Prostate gland (tissue), 2 donors: ENCODE measurements around the gene SHISA5. TPM values are rescaled to one million over a fixed set of nuclear protein-coding genes. Genes with fewer than 3 reads are reported as not detected.
"Not testable (repeated sequence)": the region's sequence is repeated elsewhere in the genome, so short reads cannot be mapped to it uniquely, and the experiment has no call there.

ENCODE experiments used
- DNase-seq: peaks from one replicate; pipeline ENCODE4 v3.0.0-alpha.2; 2019; ENCODE audit warnings: low spot score
- H3K27ac ChIP-seq, 2 donors: fragments of 200-600 bp; sonication (generic); 2 replicates each; pipeline ENCODE4 v1.5.1; 2017 to 2019
- H3K27me3 ChIP-seq: fragments of 200-600 bp; sonication (generic); replicated peaks from 2 replicates; pipeline ENCODE4 v1.5.1; 2019; ENCODE audit not compliant: insufficient read depth
- H3K36me3 ChIP-seq, 2 donors: fragments of 200-600 bp; sonication (generic); 1 replicate in 1 of 2; 2 replicates in 1 of 2; pipeline versions ENCODE4 v1.5.1 to v1.8.1; 2017 to 2019
- H3K4me1 ChIP-seq: fragments of 200-600 bp; sonication (generic); replicated peaks from 2 replicates; pipeline ENCODE4 v1.5.1; 2019
- H3K4me3 ChIP-seq, 2 donors: fragments of 200-600 bp; sonication (generic); 2 replicates each; pipeline ENCODE4 v1.5.1; 2017 to 2019
- H3K9me3 ChIP-seq: fragments of 200-600 bp; sonication (generic); 2 replicates; pipeline ENCODE4 v1.5.1; 2017
- POLR2A ChIP-seq: fragments of 450-650 bp; IDR thresholded peaks from one replicate; pipeline ENCODE4 v1.6.1; 2016; ENCODE audit warnings: antibody characterized with exemption, mild to moderate bottlenecking
- POLR2AphosphoS5 ChIP-seq: sonication (generic); formaldehyde crosslinking; IDR thresholded peaks from one replicate; pipeline ENCODE4 v1.6.1; 2017; ENCODE audit warnings: antibody characterized with exemption
- WGBS: methylation state at CpG from one replicate; pipeline ENCODE4 v1.1.5; 2018; 5-methylcytosine and 5-hydroxymethylcytosine counted together
- intact Hi-C: fragments of 100-400 bp; cut with DNase I; formaldehyde crosslinking; loops from one replicate; pipeline ENCODE4 v1.14.2; 2022
- total RNA-seq, 2 donors: library from RNA; depleted of rRNA; stranded (reverse); fragments of >200 nt; gene quantifications; one replicate each; pipeline ENCODE4 v1.1.0, GENCODE V29; 2016
- TF ChIP-seq, protein P1 (sequence below), 4 experiments: fragments of 200-600 bp in 2 of 4; fragments of 450-650 bp in 2 of 4; sonication (generic) in 2 of 4; IDR thresholded peaks; 1 replicate in 3 of 4; 2 replicates in 1 of 4; pipeline ENCODE4 v1.5.1; 2016 to 2019; ENCODE audit warnings: antibody characterized with exemption in 4 of 4, mild to moderate bottlenecking in 2 of 4, moderate library complexity in 2 of 4

The SHISA5 gene
- total RNA-seq, 2 donors from 2014 or later: 152 to 231 TPM

DNA sequence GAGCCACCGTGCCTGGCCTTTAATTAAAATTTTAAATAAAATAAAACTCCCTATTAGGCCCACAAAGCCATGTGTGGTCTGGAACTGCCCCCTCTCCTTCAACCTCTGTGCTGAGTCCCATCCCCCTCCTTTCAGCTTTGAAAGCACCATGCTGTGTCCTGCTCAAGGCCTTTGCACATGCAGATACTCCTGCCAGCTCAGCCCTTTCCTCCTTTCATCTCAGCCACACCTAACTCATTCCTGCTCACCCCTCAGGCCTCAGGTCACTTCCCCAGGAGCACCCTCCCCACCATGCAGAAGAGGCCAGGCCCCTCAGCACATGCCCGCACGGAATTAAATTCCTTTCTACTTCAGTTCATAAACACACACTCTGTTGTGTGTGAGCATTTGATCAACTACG, 29.4 kb downstream of the SHISA5 start:
- intact Hi-C loops: no loop called here
- no peaks in the 10 kb centered on the region for H3K36me3 ChIP-seq

DNA sequence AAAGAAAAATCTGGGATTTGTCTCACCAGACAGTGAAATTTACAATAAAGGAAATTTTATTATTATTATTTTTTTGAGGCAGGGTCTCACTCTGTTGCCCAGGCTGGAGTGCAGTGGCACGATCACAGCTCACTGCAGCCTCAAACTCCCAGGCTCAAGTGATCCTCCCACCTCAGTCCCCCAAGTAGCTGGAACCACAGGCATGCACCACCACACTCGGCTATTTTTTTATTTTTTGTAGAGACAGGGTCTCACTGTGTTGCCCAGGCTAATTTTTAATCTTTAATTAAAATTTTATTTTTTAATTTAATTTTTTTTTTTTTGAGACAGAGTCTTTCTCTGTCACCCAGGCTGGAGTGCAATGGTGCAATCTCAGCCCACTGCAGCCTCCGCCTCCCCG, 29.9 kb downstream of the SHISA5 start:
- H3K9me3 ChIP-seq, H3K4me3 ChIP-seq, H3K36me3 ChIP-seq, H3K27me3 ChIP-seq, intact Hi-C loops, DNase-seq: not testable (repeated sequence)
- peaks cover 16% of the 10 kb centered on the region for H3K4me1 ChIP-seq
- WGBS: 94% methylated on average over 4 of the region's 4 CpGs
- peak overlapping the region in 1 of 2 donors; percentile 93 for H3K27ac ChIP-seq

More for the DNA sequence above, 29.4 kb downstream of the SHISA5 start:
- H3K9me3 ChIP-seq: no peaks in the 10 kb centered on the region
- H3K4me3 ChIP-seq: no peak overlapping the region
- 70% methylated on average over 4 of the region's 4 CpGs for WGBS
- peaks cover 10% of the 10 kb centered on the region for H3K4me1 ChIP-seq
- DNase-seq: no peak
- no peaks in the 10 kb centered on the region for H3K27me3 ChIP-seq
- no peak for TF ChIP-seq POLR2AphosphoS5
- TF ChIP-seq POLR2A: no peak
- TF ChIP-seq, protein P1, sequence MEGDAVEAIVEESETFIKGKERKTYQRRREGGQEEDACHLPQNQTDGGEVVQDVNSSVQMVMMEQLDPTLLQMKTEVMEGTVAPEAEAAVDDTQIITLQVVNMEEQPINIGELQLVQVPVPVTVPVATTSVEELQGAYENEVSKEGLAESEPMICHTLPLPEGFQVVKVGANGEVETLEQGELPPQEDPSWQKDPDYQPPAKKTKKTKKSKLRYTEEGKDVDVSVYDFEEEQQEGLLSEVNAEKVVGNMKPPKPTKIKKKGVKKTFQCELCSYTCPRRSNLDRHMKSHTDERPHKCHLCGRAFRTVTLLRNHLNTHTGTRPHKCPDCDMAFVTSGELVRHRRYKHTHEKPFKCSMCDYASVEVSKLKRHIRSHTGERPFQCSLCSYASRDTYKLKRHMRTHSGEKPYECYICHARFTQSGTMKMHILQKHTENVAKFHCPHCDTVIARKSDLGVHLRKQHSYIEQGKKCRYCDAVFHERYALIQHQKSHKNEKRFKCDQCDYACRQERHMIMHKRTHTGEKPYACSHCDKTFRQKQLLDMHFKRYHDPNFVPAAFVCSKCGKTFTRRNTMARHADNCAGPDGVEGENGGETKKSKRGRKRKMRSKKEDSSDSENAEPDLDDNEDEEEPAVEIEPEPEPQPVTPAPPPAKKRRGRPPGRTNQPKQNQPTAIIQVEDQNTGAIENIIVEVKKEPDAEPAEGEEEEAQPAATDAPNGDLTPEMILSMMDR (IDR thresholded peaks at IDR 0.05): no peak
- H3K27ac ChIP-seq: no peak overlapping the region

- H3K4me1 ChIP-seq: peaks cover 20% of the 10 kb centered on the region
- no peak for DNase-seq
- TF ChIP-seq, protein P1 (IDR thresholded peaks at IDR 0.05): no peak
- no peak for TF ChIP-seq POLR2AphosphoS5
- no peak for TF ChIP-seq POLR2A
- H3K9me3 ChIP-seq: no peaks in the 10 kb centered on the region
- intact Hi-C loops: no loop called here
- no peak overlapping the region for H3K4me3 ChIP-seq
- WGBS: 64% methylated on average over 5 of the region's 5 CpGs
- H3K27ac ChIP-seq: peak overlapping the region; percentile 93 to 98
- H3K27me3 ChIP-seq: no peaks in the 10 kb centered on the region
- H3K36me3 ChIP-seq: peaks cover 0 to 6% of the 10 kb centered on the region in 2 donors
These were observed 30.4 kb downstream of the SHISA5 start for GRCh38 chr3:48473617-48473952.

GRCh38 chr3:48472923-48473616, 30.9 kb downstream of the SHISA5 start:
- peak; percentile 88 for DNase-seq

DNA sequence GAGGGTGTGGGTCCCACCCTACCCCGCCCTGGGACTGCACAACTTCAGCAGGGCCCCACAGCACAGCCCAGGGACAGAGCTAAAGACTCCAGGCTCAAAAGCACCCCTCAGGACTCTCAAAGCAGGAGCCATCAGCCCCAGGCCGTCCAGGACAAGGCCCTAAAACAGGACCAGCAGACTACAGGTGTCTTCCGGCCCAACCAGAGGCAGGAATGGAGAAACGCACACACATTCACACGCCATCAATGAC, 31.4 kb downstream of the SHISA5 start:
- Histone ChIP-seq H3K4me3 (peak overlapping the region; percentile 36 to 51), H3K27ac (peak overlapping the region; percentile 93 to 98), H3K4me1 (peaks cover 30% of the 10 kb centered on the region), H3K36me3 (peaks cover 0 to 7% of the 10 kb centered on the region in 2 donors), H3K9me3 (no peaks in the 10 kb centered on the region), H3K27me3 (no peaks in the 10 kb centered on the region)
- WGBS: 0% methylated on average over 5 of the region's 5 CpGs
- DNase-seq: no peak
- no peak for TF ChIP-seq POLR2AphosphoS5
- intact Hi-C loops: no loop called here

More at GRCh38 chr3:48472923-48473616, 30.9 kb downstream of the SHISA5 start:
- peak overlapping the region; percentile 36 to 51 for H3K4me3 ChIP-seq
- no peaks in the 10 kb centered on the region for H3K9me3 ChIP-seq
- 4% methylated on average over 17 of the region's 17 CpGs for WGBS
- H3K27ac ChIP-seq: peak overlapping the region; percentile 93 to 98
- TF ChIP-seq, protein P1 (IDR thresholded peaks at IDR 0.05): peak in 2 of 4 experiments; percentile 45 to 46
- TF ChIP-seq POLR2AphosphoS5 (peak; percentile 94), POLR2A (peak; percentile 67)
- H3K27me3 ChIP-seq: no peaks in the 10 kb centered on the region
- H3K4me1 ChIP-seq: peaks cover 25% of the 10 kb centered on the region
- intact Hi-C loops: no loop called here
- H3K36me3 ChIP-seq: peaks cover 0 to 7% of the 10 kb centered on the region in 2 donors

- 56% methylated on average over 1 of the region's 1 CpG for WGBS
- Histone ChIP-seq H3K36me3 (peaks cover 0 to 7% of the 10 kb centered on the region in 2 donors), H3K4me3 (no peak overlapping the region), H3K9me3 (no peaks in the 10 kb centered on the region), H3K4me1 (peaks cover 41% of the 10 kb centered on the region), H3K27ac (peak overlapping the region in 1 of 2 donors; percentile 50), H3K27me3 (no peaks in the 10 kb centered on the region)
- no peak for DNase-seq
- intact Hi-C loops: no loop called here
- TF ChIP-seq, protein P1 (IDR thresholded peaks at IDR 0.05): no peak
- TF ChIP-seq POLR2A: no peak
- TF ChIP-seq POLR2AphosphoS5: no peak
These were observed 33.7 kb downstream of the SHISA5 start for GRCh38 chr3:48470286-48470685.
